ENCODE data around the gene TCEAL3. TPM values are rescaled to one million over a fixed set of nuclear protein-coding genes. Genes with fewer than 3 reads are reported as not detected.

The TCEAL3 gene
- total and polyA plus RNA-seq, 2 experiments from 2014 or later = 28.7 to 91.7 TPM

- no peaks in the 10 kb centered on the region for H3K79me2 ChIP-seq
- TF ChIP-seq EZH2 (IDR thresholded peaks at IDR 0.05; ENCODE audit: borderline replicate concordance) (no peak), EZH2phosphoT487 (IDR thresholded peaks at IDR 0.05; ENCODE audit: low read depth, severe bottlenecking, unreplicated experiment) (no peak), CTCF (IDR thresholded peaks at IDR 0.05; ENCODE audit: poor library complexity) (no peak)
- H3K4me1 ChIP-seq (ENCODE audit: insufficient read depth) = no peaks in the 10 kb centered on the region
- no peaks in the 10 kb centered on the region for H3K9me2 ChIP-seq (replicated peaks; ENCODE audit: insufficient read depth)
- no peak for DNase-seq (ENCODE audit: low spot score)
- H3K4me2 ChIP-seq = no peak overlapping the region
- 83% methylated on average over 1 of the region's 1 CpG for WGBS (ENCODE audit: low lambda C conversion rate, missing lambda C conversion rate)
- no peak overlapping the region for H3K27ac ChIP-seq
- H2AFZ ChIP-seq = no peak overlapping the region
- no peaks in the 10 kb centered on the region for H3K9me3 ChIP-seq (ENCODE audit: low read depth)
- no peaks in the 10 kb centered on the region for H3K27me3 ChIP-seq
- H3K36me3 ChIP-seq (replicated peaks; ENCODE audit: insufficient read depth, low read depth) = no peaks in the 10 kb centered on the region
- H4K20me1 ChIP-seq (ENCODE audit: insufficient read depth, poor library complexity, severe bottlenecking) = no peaks in the 10 kb centered on the region
- no peak overlapping the region for H3K4me3 ChIP-seq
Measured at GRCh38 chrX:103573202-103573601, 34.6 kb upstream of the TCEAL3 start.

- Histone ChIP-seq H3K79me2 (peaks cover 15% of the 10 kb centered on the region), H3K9me3 (ENCODE audit: low read depth) (no peaks in the 10 kb centered on the region), H3K4me1 (ENCODE audit: insufficient read depth) (no peaks in the 10 kb centered on the region), H3K27ac (no peak overlapping the region), H3K27me3 (no peaks in the 10 kb centered on the region), H3K9me2 (replicated peaks; ENCODE audit: insufficient read depth) (no peaks in the 10 kb centered on the region), H4K20me1 (ENCODE audit: insufficient read depth, poor library complexity, severe bottlenecking) (no peaks in the 10 kb centered on the region), H3K4me2 (peak overlapping the region; percentile 77), H3K4me3 (no peak overlapping the region), H3K36me3 (replicated peaks; ENCODE audit: insufficient read depth, low read depth) (no peaks in the 10 kb centered on the region), H2AFZ (peak overlapping the region; percentile 45)
- WGBS (ENCODE audit: low lambda C conversion rate, missing lambda C conversion rate) = 69% methylated on average over 3 of the region's 3 CpGs
- no peak for TF ChIP-seq EZH2phosphoT487 (IDR thresholded peaks at IDR 0.05; ENCODE audit: low read depth, severe bottlenecking, unreplicated experiment)
- TF ChIP-seq EZH2 (IDR thresholded peaks at IDR 0.05; ENCODE audit: borderline replicate concordance) = no peak
- no peak for TF ChIP-seq CTCF (IDR thresholded peaks at IDR 0.05; ENCODE audit: poor library complexity)
- DNase-seq (ENCODE audit: low spot score) = no peak
Measured at GRCh38 chrX:103584596-103584995, 23.2 kb upstream of the TCEAL3 start.

- Histone ChIP-seq H3K9me3 (ENCODE audit: low read depth) (no peaks in the 10 kb centered on the region), H3K27me3 (no peaks in the 10 kb centered on the region), H3K4me1 (ENCODE audit: insufficient read depth) (no peaks in the 10 kb centered on the region), H3K9me2 (replicated peaks; ENCODE audit: insufficient read depth) (no peaks in the 10 kb centered on the region), H3K4me3 (peak within 1 kb of the TSS; percentile 66), H3K4me2 (peak within 1 kb of the TSS; percentile 77), H2AFZ (peak within 1 kb of the TSS; percentile 64), H4K20me1 (ENCODE audit: insufficient read depth, poor library complexity, severe bottlenecking) (no peaks in the 10 kb centered on the region), H3K79me2 (peaks cover 15% of the 10 kb centered on the region), H3K36me3 (replicated peaks; ENCODE audit: insufficient read depth, low read depth) (no peaks in the 10 kb centered on the region), H3K27ac (peak within 1 kb of the TSS; percentile 87)
- WGBS (ENCODE audit: low lambda C conversion rate, missing lambda C conversion rate) = 42% methylated on average over 51 of the region's 56 CpGs
- TF ChIP-seq CTCF (IDR thresholded peaks at IDR 0.05; ENCODE audit: poor library complexity) = no peak
- TF ChIP-seq EZH2phosphoT487 (IDR thresholded peaks at IDR 0.05; ENCODE audit: low read depth, severe bottlenecking, unreplicated experiment) = no peak
- TF ChIP-seq EZH2 (IDR thresholded peaks at IDR 0.05; ENCODE audit: borderline replicate concordance) = no peak
- peak; percentile 74 for DNase-seq (ENCODE audit: low spot score)
Measured at GRCh38 chrX:103585411-103586313, 22.1 kb upstream of the TCEAL3 start, which contains the start of gene TCEAL4. TCEAL4 (plus strand) TSS chrX:103585515; CDS start chrX:103586676, 1,161 bp downstream.

Data from hepatocyte (in vitro differentiated cells).